ENCODE data around the gene MGMT. TPM values are rescaled to one million over a fixed set of nuclear protein-coding genes. Genes with fewer than 3 reads are reported as not detected.

MGMT gene
- total RNA-seq, 3 donors from 2014 or later = 15.4 to 17.5 (median 16.3) TPM

- H3K4me3 ChIP-seq = no peak overlapping the region
- ATAC-seq (no peak), DNase-seq (peak in 1 of 3 donors; percentile 12)
- no peaks in the 10 kb centered on the region for H3K4me1 ChIP-seq (ENCODE audit: low read depth)
- no peaks in the 10 kb centered on the region for H3K36me3 ChIP-seq (ENCODE audit: low read depth)
- no peaks in the 10 kb centered on the region for H3K9me3 ChIP-seq
- intact Hi-C loops (cut with DNase I, micrococcal nuclease) = no loop called here
- TF ChIP-seq CTCF (IDR thresholded peaks at IDR 0.05) = no peak
Observed at GRCh38 chr10:129730993-129731325, 263.9 kb downstream of the MGMT start.

GRCh38 chr10:129740532-129741279 lies 273.7 kb downstream of the MGMT start:
- no peaks in the 10 kb centered on the region for H3K36me3 ChIP-seq (ENCODE audit: low read depth)
- H3K4me3 ChIP-seq = no peak overlapping the region
- TF ChIP-seq CTCF (IDR thresholded peaks at IDR 0.05) = no peak
- intact Hi-C loops (cut with DNase I, micrococcal nuclease) = no loop called here
- no peaks in the 10 kb centered on the region for H3K4me1 ChIP-seq (ENCODE audit: low read depth)
- ATAC-seq = no peak
- no peaks in the 10 kb centered on the region for H3K9me3 ChIP-seq
- DNase-seq = peak in 1 of 3 donors; percentile 14

GRCh38 chr10:129741280-129741977 lies 274.4 kb downstream of the MGMT start:
- ATAC-seq (no peak), DNase-seq (peak in 1 of 3 donors; percentile 27)

GRCh38 chr10:129741978-129742741 lies 275.1 kb downstream of the MGMT start:
- DNase-seq (peak in 1 of 3 donors; percentile 30), ATAC-seq (no peak)
- intact Hi-C loops (cut with DNase I, micrococcal nuclease) = no loop called here
- no peak overlapping the region for H3K4me3 ChIP-seq
- H3K9me3 ChIP-seq = no peaks in the 10 kb centered on the region
- no peaks in the 10 kb centered on the region for H3K4me1 ChIP-seq (ENCODE audit: low read depth)
- no peaks in the 10 kb centered on the region for H3K36me3 ChIP-seq (ENCODE audit: low read depth)
- no peak for TF ChIP-seq CTCF (IDR thresholded peaks at IDR 0.05)

More at GRCh38 chr10:129741280-129741977, 274.4 kb downstream of the MGMT start:
- H3K36me3 ChIP-seq (ENCODE audit: low read depth) = no peaks in the 10 kb centered on the region
- TF ChIP-seq CTCF (IDR thresholded peaks at IDR 0.05) = no peak
- H3K4me3 ChIP-seq = no peak overlapping the region
- intact Hi-C loops (cut with DNase I, micrococcal nuclease) = no loop called here
- H3K4me1 ChIP-seq (ENCODE audit: low read depth) = no peaks in the 10 kb centered on the region
- no peaks in the 10 kb centered on the region for H3K9me3 ChIP-seq

- TF ChIP-seq CTCF (IDR thresholded peaks at IDR 0.05) = no peak
- H3K4me3 ChIP-seq = no peak overlapping the region
- intact Hi-C loops (cut with DNase I, micrococcal nuclease) = no loop called here
- no peaks in the 10 kb centered on the region for H3K36me3 ChIP-seq (ENCODE audit: low read depth)
- DNase-seq (peak in 1 of 3 donors; percentile 21), ATAC-seq (no peak)
- peaks cover 3% of the 10 kb centered on the region for H3K9me3 ChIP-seq
- no peaks in the 10 kb centered on the region for H3K4me1 ChIP-seq (ENCODE audit: low read depth)
Observed at GRCh38 chr10:129742742-129743550, 275.9 kb downstream of the MGMT start.

Data from mucosa of descending colon (tissue), 3 donors.